Kidney glomerular epithelial cell (primary cell): Measurements from ENCODE around the gene TRIM26.
"Not testable (repeated sequence)": the region's sequence is repeated elsewhere in the genome, so short reads cannot be mapped to it uniquely, and the experiment has no call there.

Source experiments
- DNase-seq: peaks from one replicate; lab custom pipeline; 2025; lab: John Stamatoyannopoulos, UW

Gene TRIM26

GRCh38 chr6:30154709-30155519 is 58.3 kb downstream of the TRIM26 start:
- peak; percentile 93 for DNase-seq

DNA sequence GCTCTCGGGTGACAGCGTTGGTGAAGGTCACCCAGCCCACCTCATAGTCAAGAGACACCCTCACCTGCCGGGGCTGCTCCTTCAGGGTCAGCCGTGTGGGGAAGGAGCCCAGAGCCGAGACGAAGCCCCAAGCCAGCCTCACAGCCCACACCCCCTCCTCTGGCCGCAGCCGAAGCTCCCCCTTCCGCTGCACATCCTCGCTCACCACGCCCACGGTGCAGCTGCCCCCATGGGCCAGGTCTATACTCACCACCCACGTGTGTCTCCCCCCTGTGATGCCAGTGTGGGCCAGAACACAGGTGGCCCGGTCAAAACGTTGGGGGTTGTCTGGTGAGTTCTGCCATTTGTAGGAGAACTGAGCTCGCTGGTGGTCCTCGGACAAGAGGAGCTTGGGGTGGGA is 59.1 kb downstream of the TRIM26 start:
- no peak for DNase-seq

GRCh38 chr6:30152910-30153610 is 60.1 kb downstream of the TRIM26 start:
- DNase-seq, result no peak

DNA sequence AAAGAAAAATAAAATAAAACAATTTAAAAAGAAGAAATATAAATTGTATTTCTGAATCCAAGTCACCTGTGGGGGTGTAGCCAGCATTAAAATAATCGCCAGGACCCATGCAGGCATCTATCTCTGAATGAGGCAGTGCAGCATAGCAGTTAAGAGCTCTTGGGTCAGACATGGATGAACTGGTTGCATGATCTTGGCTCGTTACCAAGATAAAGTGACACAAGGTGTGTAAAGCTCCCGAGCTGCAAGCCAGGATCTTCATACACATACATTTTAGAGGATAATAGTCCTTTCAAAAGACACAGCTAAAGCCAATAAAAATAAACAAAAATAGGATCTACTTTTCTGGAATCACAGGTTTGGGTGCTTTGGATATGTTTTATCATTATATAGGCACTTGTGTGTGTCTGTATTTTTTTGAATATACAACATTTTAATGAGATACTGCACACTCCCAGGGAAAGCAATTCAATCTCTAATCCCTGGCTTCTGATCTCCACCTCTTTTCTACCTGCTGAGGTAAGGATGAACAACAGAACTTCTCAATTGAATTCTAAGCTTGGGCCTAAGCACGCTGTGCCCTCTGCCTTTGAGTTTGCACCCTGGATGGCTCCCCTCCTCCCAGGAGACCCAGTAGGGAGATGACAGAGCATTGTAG is 61.1 kb downstream of the TRIM26 start:
- no peak for DNase-seq

DNA sequence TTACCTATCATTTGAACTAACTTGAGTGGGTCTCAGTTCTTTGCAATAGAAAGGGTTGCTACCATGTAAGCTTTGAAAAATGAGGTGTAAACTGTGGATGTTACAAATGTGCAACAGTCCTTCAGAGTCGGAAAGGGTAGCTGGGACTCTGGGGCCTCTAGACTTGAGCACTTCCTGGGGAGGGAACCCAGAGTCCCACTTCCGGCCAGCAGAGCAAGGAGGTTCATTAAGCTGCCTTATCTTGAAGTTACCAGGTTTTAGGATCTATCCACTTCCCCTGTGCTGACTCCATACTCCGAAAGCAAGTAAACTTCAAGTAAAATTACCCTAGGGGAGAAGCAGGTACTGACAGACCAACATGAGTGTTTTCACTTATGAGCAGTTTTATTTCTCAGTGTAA is 61.6 kb downstream of the TRIM26 start:
- DNase-seq, result no peak

- no peak for DNase-seq
These were observed 62.4 kb downstream of the TRIM26 start for GRCh38 chr6:30150671-30151395.

GRCh38 chr6:30149858-30150550 is 63.2 kb downstream of the TRIM26 start:
- DNase-seq, result peak; percentile 25

GRCh38 chr6:30149234-30149633 is 64.0 kb downstream of the TRIM26 start:
- no peak for DNase-seq

GRCh38 chr6:30147096-30147495 is 66.1 kb downstream of the TRIM26 start:
- no peak for DNase-seq

DNA sequence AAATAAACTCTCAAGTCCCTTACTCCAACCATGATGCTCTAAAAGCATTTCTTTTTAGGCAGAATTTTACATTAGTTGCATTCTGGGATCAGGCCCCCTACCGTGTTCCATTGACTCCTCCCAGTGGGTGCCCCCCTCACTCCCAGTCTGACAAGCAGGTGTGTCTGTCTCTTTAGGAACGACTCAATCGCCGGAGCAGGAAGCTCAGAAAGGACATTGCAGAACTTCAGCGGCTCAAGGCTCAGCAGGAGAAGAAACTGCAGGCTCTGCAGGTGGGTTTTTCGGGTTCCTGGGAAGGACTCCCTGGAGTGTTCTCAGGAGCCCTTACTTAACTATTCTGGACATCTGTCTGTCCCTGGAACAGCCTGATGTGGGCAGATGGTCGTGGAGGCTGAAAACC is 67.4 kb downstream of the TRIM26 start:
- no peak for DNase-seq

- no peak for DNase-seq
These were observed 68.4 kb downstream of the TRIM26 start for GRCh38 chr6:30144811-30145210.

DNA sequence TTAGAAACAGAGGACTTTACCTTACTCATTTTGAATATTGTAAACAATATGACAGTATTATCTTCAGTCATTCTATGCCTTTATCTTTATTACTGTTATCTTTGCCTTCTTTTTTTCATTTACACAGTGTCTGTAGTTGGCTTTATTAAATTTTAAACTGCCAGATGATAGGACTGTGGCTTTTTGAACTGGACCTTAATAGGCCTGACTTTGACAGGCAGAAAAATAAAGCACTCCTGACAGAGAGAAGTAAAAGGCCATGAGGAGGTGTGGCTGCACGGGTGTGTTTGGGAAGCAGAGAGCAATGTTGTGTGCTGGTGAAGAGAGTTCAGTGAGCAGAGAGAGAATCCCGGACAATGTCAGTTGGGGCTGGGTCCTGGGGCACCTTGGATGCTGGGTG is 69.4 kb downstream of the TRIM26 start:
- no peak for DNase-seq

GRCh38 chr6:30142665-30143064 is 70.5 kb downstream of the TRIM26 start:
- no peak for DNase-seq

GRCh38 chr6:30140240-30140639 is 73.0 kb downstream of the TRIM26 start:
- not testable (repeated sequence) for DNase-seq

DNA sequence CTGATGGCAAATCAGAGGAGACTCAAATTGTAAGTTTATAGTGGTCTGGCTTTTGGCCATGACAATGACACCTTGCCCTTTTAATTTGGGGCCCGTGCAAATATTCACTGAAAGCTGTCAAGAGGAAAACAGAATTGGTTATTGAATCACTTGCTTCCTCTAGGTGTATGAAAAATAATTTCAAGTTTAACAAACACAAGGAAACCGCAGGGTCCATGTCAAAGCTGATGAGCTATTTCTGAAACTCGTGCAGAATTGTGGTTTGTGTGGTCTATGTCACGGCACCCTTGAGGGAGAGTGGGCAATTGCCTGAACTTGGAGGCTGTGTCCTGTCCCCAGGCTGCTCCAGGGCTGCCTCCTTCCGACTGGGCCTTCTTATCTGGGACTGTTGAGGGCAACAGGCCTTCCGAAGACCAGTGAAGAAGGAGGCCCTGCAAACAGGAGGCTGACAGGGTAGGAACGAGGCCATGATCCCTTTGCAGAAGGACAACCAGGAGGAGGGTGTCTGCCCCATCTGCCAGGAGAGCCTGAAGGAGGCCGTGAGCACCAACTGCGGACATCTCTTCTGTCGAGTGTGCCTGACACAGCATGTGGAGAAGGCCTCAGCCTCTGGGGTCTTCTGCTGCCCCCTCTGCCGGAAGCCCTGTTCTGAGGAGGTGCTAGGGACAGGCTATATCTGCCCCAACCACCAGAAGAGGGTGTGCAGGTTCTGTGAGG is 76.5 kb downstream of the TRIM26 start:
- DNase-seq, result no peak

DNA sequence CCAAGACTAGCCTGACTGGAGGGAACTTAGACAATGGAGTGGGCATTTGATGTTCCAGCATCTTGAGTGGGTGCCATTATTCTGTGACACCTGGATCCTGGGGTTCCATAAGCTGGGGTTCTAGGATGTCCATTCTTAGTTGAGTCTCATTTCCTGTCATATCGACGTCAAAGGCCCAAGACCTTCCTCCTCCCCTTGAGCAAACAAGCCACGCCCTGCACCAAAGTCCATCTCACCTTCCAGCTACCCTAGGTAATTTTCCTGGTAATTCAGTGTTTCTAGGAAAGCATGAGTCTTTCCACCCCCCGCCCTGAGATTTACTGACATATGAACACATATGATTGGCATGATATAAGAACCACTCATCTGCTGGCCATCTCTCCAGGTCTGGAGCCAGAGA is 77.4 kb downstream of the TRIM26 start, which contains the start of gene TRIM40:
TSS of gene TRIM40 (plus strand) at position 384 of the 400 bp plus-strand sequence. CDS start 897 bp downstream, outside the sequence.
- DNase-seq, result no peak

GRCh38 chr6:30135147-30135546 is 78.1 kb downstream of the TRIM26 start:
- DNase-seq, result no peak
